GM21423 (cell line): Measurements from ENCODE around the gene ARSK.

ENCODE experiments used
- ATAC-seq: cut with Tn5 transposase; IDR thresholded peaks from one replicate; pipeline ENCODE4 v1.9.1; 2021; ENCODE audit warnings: mild to moderate bottlenecking, moderate library complexity; ENCODE audit not compliant: unreplicated experiment

Gene ARSK

DNA sequence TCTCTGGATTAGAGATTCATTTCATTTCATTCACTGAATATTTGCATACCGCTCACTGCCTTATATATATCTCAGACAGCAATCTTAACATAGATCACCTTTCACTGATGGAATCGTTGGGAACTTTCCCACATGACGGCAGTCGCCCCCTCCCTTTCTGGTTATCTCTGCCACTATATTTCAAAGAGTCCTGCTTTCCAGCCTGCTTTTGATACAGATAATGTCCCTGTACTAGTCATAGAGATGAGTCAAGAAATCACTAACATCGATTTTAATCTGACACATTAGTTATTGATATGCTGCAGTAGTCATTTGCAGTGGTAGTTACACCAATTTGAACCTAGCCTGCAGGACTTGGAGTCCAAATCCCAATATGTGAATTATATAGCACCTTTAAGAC is 8.5 kb downstream of the ARSK start:
- ATAC-seq, result no peak

DNA sequence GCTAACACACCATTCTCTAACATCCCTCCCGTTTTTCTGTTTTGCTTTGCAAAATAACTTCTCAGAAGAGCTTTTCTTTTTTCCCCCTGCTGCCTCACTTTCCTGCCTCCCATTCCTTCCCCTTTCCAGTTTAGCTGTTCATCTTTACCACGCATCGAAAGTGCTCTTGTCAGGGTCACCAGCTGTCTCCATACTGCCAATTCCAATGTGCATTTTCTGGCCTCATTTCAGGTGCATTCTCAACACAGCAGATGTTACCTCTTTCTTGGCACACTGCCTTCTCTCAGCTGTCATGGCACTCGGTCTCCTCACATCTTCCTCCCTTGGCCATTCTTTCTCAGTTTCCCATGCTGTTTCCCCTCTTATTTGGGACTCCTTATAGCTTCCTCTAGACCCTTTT is 9.5 kb downstream of the ARSK start:
- no peak for ATAC-seq

GRCh38 chr5:95565280-95565920 is 10.5 kb downstream of the ARSK start:
- no peak for ATAC-seq

DNA sequence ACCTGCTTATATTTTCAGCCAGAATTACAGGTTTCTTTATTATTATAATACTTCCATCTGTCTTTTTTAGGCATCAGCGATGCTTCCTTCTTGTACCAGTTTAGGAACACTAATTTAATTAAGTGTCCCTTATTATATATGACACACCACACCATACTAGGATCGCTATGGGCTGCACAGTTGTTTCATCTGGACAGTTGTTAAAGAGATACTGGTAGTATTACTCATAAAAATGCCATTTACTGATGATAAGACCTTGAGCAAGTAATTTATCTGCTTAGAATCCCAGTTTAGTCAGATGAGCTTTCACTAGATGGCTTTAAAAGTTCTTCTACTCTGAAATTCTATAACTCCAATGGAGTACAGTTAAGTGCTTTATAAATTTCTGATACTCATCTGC is 17.1 kb downstream of the ARSK start:
- no peak for ATAC-seq

DNA sequence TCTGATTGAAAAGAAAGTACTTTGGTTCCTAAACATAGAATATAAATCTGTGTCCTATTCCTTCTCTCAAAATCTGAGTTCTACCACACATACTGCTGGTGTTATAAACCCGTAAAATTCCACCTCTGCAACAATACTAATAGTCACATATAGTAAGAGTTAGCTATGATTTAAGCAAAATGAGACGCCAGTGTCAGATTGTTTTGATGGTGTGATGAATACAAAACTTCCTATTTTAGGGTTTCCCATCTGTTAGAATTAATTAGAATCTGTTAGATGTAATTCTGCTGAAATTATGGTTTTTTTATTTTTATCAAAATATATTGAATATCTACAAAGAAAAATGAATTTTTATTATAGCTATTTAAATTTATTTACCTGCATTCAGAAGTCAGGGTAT is 26.7 kb downstream of the ARSK start:
- no peak for ATAC-seq

DNA sequence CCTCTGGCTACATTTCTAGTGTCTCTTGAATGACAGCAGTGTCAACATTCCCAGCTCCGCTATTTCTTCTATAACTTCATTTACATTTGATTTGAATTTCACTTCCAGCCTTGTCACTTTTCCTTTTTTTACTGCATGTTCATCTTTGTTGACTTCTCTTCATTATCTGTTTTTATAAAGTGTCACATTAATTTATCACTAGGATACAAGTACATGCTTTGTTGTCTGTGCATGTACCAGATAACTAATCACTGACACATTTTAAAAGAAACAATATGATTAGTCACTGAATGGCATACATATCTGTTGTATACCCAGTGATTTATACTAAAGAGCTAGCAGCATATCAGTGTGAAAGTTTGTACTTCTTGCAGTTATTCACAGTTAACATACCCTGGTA is 29.1 kb downstream of the ARSK start:
- ATAC-seq, result no peak

GRCh38 chr5:95590880-95591279 is 36.0 kb downstream of the ARSK start:
- ATAC-seq, result no peak

DNA sequence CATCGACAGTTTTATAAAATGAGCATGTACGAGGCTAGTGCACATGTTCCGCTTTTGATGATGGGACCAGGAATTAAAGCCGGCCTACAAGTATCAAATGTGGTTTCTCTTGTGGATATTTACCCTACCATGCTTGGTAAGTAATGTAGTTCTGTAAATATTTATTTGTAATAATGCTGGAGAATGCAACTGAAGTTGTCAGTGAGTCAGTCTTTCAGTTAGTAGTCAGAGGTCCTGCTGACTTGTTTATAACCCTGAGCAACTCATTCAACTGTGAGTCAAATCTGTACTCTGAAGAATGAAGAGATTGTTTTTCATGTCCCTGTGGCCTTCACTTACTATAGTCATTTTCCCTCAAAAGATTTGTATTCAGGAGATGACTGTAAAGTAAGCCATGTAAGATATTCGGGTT is 36.6 kb downstream of the ARSK start:
- no peak for ATAC-seq

GRCh38 chr5:95595289-95595931 is 40.5 kb downstream of the ARSK start:
- ATAC-seq, result no peak

- no peak for ATAC-seq
Observed at GRCh38 chr5:95599252-95599651, 44.4 kb downstream of the ARSK start.

DNA sequence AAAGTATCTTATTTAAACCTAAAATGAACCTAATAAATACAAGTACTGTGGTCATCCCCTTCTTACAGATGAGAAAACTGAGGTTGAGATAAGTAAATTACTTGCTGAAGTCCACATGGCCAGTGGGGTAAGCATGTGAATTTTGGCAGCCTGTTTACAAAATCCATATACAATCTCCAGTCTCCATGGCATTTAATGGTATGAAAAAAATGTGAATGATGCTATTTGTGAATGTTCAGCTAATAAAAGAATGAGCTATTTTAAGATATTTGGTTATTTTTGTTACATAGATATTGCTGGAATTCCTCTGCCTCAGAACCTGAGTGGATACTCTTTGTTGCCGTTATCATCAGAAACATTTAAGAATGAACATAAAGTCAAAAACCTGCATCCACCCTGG is 45.7 kb downstream of the ARSK start:
- no peak for ATAC-seq

DNA sequence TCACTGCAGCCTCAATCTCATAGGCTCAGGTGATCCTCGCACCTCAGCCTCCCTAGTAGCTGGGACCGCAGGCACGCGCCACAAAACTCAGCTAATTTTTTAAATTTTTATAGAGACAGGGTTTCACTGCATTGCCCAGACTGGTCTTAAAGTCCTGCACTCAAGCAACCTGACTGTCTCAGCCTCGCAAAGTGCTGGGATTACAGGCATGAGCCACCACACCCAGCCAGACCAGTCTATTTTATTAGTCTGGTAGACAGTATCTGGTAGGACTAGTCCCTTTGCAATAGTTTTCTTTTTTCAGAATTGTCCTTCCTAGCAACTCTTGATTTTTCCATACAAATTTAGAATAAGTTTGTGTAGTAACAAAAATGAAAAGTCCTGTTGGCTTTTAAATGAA is 50.9 kb downstream of the ARSK start:
- no peak for ATAC-seq

- ATAC-seq, result no peak
Observed at GRCh38 chr5:95606419-95606818, 51.5 kb downstream of the ARSK start.

GRCh38 chr5:95609711-95610110 is 54.8 kb downstream of the ARSK start:
- ATAC-seq, result no peak

DNA sequence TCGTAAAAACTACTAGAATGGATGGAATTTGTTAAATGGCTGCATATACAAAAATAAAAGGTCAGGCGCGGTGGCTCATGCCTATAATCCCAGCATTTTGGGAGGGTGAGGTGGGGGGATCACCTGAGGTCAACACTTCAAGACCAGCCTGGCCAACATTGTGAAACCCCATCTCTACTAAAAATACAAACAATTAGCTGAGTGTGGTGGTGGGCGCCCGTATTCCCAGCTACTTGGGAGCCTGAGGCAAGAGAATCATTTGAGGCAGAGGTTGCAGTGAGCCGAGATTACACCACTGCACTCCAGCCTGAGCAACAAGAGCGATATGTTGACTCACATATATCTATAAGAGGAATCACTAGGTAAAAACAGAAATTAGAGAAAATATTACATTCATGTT is 55.6 kb downstream of the ARSK start:
- ATAC-seq, result no peak

- ATAC-seq, result no peak
Observed at GRCh38 chr5:95611396-95611795, 56.5 kb downstream of the ARSK start.

- no peak for ATAC-seq
Observed at GRCh38 chr5:95613514-95613913, 58.6 kb downstream of the ARSK start.

DNA sequence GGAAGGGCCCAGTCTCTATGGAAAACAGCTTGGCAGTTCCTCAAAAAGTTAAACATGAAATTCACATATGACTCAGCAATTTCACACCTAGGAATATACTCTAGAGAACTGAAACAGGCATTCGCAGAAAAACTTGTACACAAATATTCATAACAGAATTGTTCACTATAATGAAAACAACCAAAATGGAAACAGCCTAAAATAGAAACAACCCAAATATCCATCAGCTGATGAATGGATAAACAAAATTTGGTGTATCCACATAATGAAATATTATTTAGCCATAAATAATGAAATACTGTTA is 60.2 kb downstream of the ARSK start:
- peak; percentile 46 for ATAC-seq

DNA sequence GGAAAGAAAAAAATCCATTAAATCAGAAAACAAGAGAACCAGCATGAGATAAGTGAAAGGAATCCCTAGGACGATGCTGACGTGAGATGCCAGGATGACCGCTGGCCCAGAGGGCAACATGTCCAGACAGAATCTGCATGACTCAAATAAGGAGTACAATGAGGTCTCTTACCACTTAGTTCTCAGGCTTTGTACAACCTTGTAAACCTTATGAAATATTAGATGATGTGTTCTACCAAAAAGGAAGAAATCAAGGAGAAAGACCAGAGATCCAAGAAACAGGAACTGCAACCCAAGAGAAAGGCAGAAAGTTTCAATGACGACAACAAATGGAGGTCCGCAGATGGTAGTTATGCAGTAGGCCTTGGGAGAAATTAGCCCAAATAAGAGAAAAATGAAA is 62.2 kb downstream of the ARSK start:
- ATAC-seq, result no peak

DNA sequence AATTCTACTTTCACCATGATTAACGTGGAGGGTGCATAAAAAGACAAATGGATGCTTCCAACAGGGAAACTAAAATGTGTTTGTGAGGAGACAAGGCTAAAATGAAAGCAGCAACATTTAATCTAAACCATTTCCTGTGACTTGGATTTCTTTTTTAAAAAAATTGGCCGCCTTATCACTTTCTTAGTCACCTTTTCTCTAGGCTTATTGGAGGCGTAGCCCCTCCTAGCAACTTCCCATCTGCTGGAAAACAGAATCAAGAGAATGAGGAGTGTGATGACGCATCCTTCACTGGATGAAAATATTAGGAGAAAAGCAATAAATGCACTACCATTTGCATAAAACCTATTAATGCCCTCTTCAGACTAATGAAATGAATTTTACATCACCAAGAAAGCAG is 64.2 kb downstream of the ARSK start:
- no peak for ATAC-seq

- ATAC-seq, result no peak
Observed at GRCh38 chr5:95619514-95620029, 64.7 kb downstream of the ARSK start.

- ATAC-seq, result peak; percentile 69
Observed at GRCh38 chr5:95620030-95620869, 65.3 kb downstream of the ARSK start, which contains the start of gene GPR150. Gene GPR150 (plus strand): TSS chr5:95620087. CDS start chr5:95620276, 189 bp downstream.
